Endothelial cell of umbilical vein (primary cell): ENCODE results near the gene ACOX3. TPM values are rescaled to one million over a fixed set of nuclear protein-coding genes. Genes with fewer than 3 reads are reported as not detected.

Experiments
- BruUV-seq: library from RNA; stranded (reverse); fragments of 400-500 nt; replicated peaks from 2 replicates; lab custom pipeline; 2021; lab: Mats Ljungman, UMichigan
- CTCF ChIA-PET: fragments of 300-600, 350-600 bp; sonication (Branson Sonifier 250); formaldehyde crosslinking; loops from one replicate; lab custom pipeline; 2021; ENCODE audit warnings: antibody characterized with exemption, inconsistent platforms; lab: Charles Lee
- POLR2A ChIA-PET: fragments of 300-600, 350-600 bp; sonication (Branson Sonifier 250); formaldehyde crosslinking; loops from one replicate; lab custom pipeline; 2021; ENCODE audit warnings: antibody characterized with exemption, inconsistent platforms; lab: Charles Lee
- DNase-seq: peaks from one replicate; pipeline ENCODE4 v3.0.0-alpha.2; 2011; ENCODE audit warnings: low read depth, low spot score
- FAIRE-seq: peaks from 2 replicates; lab custom pipeline; 2011; peaks lifted over from hg19 to GRCh38; lab: Jason Lieb, UNC
- H2AFZ ChIP-seq: 2 replicates; pipeline ENCODE4 v1.6.0; 2012; ENCODE audit warnings: low read depth, low read length, control low read depth, inconsistent platforms
- H3K27ac ChIP-seq: 2 replicates; pipeline ENCODE4 v1.5.1; 2011; ENCODE audit warnings: low read depth, mild to moderate bottlenecking, control low read depth, low read length, moderate library complexity; ENCODE audit not compliant: insufficient read depth
- H3K27me3 ChIP-seq, 2 experiments: 2 replicates each; pipeline versions ENCODE4 v1.6.0 to v1.6.1; 2011; ENCODE audit warnings: low read length in 2 of 2, mixed read lengths in 1 of 2; ENCODE audit not compliant: control insufficient read depth in 2 of 2, insufficient read depth in 2 of 2
- H3K36me3 ChIP-seq, 2 experiments: 2 replicates in 1 of 2; 3 replicates in 1 of 2; pipeline ENCODE4 v1.5.1; 2011; ENCODE audit warnings: low read length in 2 of 2, mild to moderate bottlenecking in 1 of 2, moderate library complexity in 1 of 2; ENCODE audit not compliant: control insufficient read depth in 2 of 2, insufficient read depth in 2 of 2; ENCODE audit errors: extremely low read depth in 1 of 2
- H3K4me1 ChIP-seq: 3 replicates; pipeline ENCODE4 v1.5.1; 2011; ENCODE audit warnings: mild to moderate bottlenecking, low read length; ENCODE audit not compliant: control insufficient read depth, insufficient read depth; ENCODE audit errors: extremely low read depth
- H3K4me2 ChIP-seq: 2 replicates; pipeline ENCODE4 v1.6.1; 2011; ENCODE audit warnings: low read length, control low read depth, mixed read lengths; ENCODE audit not compliant: insufficient read depth
- H3K4me3 ChIP-seq, 3 experiments: fragments of 200-600 bp in 1 of 3; sonication (generic), shearing (Covaris generic) in 1 of 3; replicated peaks in 1 of 3; 2 replicates each; pipeline ENCODE4 v1.5.1; 2011 to 2016; ENCODE audit warnings: control low read depth in 3 of 3, low read length in 3 of 3, mild to moderate bottlenecking in 2 of 3, inconsistent platforms in 1 of 3, low read depth in 1 of 3, moderate library complexity in 1 of 3; ENCODE audit not compliant: insufficient read depth in 1 of 3
- H3K79me2 ChIP-seq: 2 replicates; pipeline ENCODE4 v1.6.0; 2012; ENCODE audit warnings: low read length, inconsistent platforms; ENCODE audit not compliant: control insufficient read depth, insufficient read depth
- H3K9ac ChIP-seq: replicated peaks from 2 replicates; pipeline ENCODE3; 2011; ENCODE audit warnings: low read length, control low read depth; ENCODE audit not compliant: insufficient read depth; ENCODE audit errors: extremely low read depth
- H3K9me1 ChIP-seq: replicated peaks from 3 replicates; pipeline ENCODE4 v1.6.0; 2011; ENCODE audit warnings: mild to moderate bottlenecking, low read length; ENCODE audit not compliant: control insufficient read depth, insufficient read depth; ENCODE audit errors: extremely low read depth
- H3K9me3 ChIP-seq: replicated peaks from 2 replicates; pipeline ENCODE4 v1.5.1; 2012; ENCODE audit warnings: low read length, inconsistent platforms; ENCODE audit not compliant: control insufficient read depth, insufficient read depth
- H4K20me1 ChIP-seq: replicated peaks from 2 replicates; pipeline ENCODE3; 2011; ENCODE audit warnings: mild to moderate bottlenecking, low read length; ENCODE audit not compliant: control insufficient read depth, insufficient read depth; ENCODE audit errors: extremely low read depth
- CTCF ChIP-seq, 2 donors: IDR thresholded peaks; 1 replicate in 1 of 2; 2 replicates in 1 of 2; pipeline ENCODE4 v1.5.1; 2011; ENCODE audit warnings: low read length in 2 of 2, mild to moderate bottlenecking in 2 of 2, moderate library complexity in 2 of 2, control low read depth in 1 of 2, inconsistent platforms in 1 of 2, low read depth in 1 of 2; ENCODE audit not compliant: insufficient read depth in 1 of 2; ENCODE audit errors: extremely low read depth in 1 of 2
- EZH2 ChIP-seq: IDR thresholded peaks from 2 replicates; pipeline ENCODE4 v1.6.1; 2012; ENCODE audit warnings: borderline replicate concordance, low read depth, mild to moderate bottlenecking, moderate library complexity, low read length, inconsistent platforms; ENCODE audit not compliant: severe bottlenecking
- FOS ChIP-seq: IDR thresholded peaks from 2 replicates; pipeline ENCODE4 v1.6.1; 2011; ENCODE audit warnings: mild to moderate bottlenecking, low read length, moderate library complexity, borderline replicate concordance; ENCODE audit not compliant: insufficient read depth
- GATA2 ChIP-seq: IDR thresholded peaks from 2 replicates; pipeline ENCODE4 v1.7.0; 2011; ENCODE audit warnings: low read depth, mild to moderate bottlenecking, moderate library complexity, mixed read lengths, low read length; ENCODE audit not compliant: insufficient read length, insufficient read depth
- JUN ChIP-seq: IDR thresholded peaks from 2 replicates; pipeline ENCODE4 v1.6.1; 2011; ENCODE audit warnings: borderline replicate concordance, low read depth; ENCODE audit not compliant: insufficient read length, insufficient read depth
- MYC ChIP-seq: IDR thresholded peaks from one replicate; pipeline ENCODE4 v1.6.1; 2011; ENCODE audit warnings: mild to moderate bottlenecking, low read depth, low read length
- POLR2A ChIP-seq: IDR thresholded peaks from 2 replicates; pipeline ENCODE4 v1.6.1; 2012; ENCODE audit warnings: low read depth, mild to moderate bottlenecking, control low read depth, low read length
- POLR2AphosphoS5 ChIP-seq: IDR thresholded peaks from 2 replicates; pipeline ENCODE4 v1.6.1; 2012; ENCODE audit warnings: low read depth, mild to moderate bottlenecking, control low read depth, low read length, moderate library complexity; ENCODE audit not compliant: insufficient read depth
- dilution Hi-C: fragments of 300-500 bp; cut with MboI; formaldehyde crosslinking; loops from one replicate; pipeline ENCODE4 v1.15.0; 2019; ENCODE audit warnings: low sequenced_read_pairs; ENCODE audit not compliant: extremely low pct_ligation_motif_present
- intact Hi-C: fragments of 100-400 bp; cut with micrococcal nuclease; formaldehyde crosslinking; loops from one replicate; pipeline ENCODE4 v1.10.0; 2022
- polyA plus RNA-seq, 4 experiments: library from polyadenylated mRNA; depleted of rRNA in 3 of 4; stranded (reverse) in 3 of 4; unstranded in 1 of 4; fragments of >200 nt; gene quantifications; 2 replicates each; pipeline versions ENCODE4 v1.2.1 to v1.2.3, GENCODE V29; 2011 to 2012; ENCODE audit warnings: missing spikeins in 1 of 4
- total RNA-seq: library from RNA; stranded (reverse); gene quantifications from 2 replicates; pipeline ENCODE4 v1.2.3, GENCODE V29; 2021
- TF ChIP-seq, protein P1 (sequence below): IDR thresholded peaks from 2 replicates; pipeline ENCODE4 v1.6.1; 2011; ENCODE audit not compliant: insufficient read depth, insufficient read length

ACOX3 gene
- total and polyA plus RNA-seq, 2 donors (not counting 3 experiments of a cell fraction or from before 2014, with no cell fraction given): 13.0 to 26.3 TPM

DNA sequence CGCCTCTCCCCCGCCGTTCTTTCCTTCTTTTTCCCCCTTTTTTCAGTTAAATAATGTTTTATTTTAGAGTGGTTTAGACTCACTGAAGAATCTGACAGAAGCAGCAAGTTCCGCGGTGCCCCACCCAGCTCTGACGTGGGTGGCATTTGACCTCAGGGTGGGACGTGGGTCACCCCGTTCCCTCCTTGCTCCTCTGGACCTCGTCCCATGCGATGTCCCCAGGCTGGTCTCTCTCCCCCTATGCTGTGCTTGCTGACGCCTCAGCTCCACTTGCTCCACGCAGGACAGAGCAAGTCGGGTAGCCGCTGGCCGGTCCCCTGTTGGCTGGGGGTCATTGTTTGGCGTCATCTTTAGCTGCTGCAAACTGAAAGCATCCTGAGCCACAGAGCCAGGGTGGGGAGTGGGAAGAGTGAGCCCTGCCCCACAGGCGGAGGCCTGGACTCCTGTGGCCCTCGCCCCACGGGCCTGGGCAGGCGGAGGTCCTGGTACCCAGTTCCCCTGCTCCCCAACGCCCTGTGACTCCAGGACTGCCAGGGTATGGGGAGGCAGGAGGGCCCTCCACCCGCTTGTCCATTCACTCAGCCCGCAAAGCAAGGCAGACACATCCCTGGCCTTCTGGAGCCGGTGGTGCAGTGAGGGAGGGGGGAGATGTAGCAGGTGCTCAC lies 30.8 kb upstream of the ACOX3 start:
- no peak overlapping the region for H3K27ac ChIP-seq
- H3K4me3 ChIP-seq: no peak overlapping the region
- no peak for FAIRE-seq
- no peaks in the 10 kb centered on the region for H3K4me1 ChIP-seq
- H3K9me3 ChIP-seq: no peaks in the 10 kb centered on the region
- BruUV-seq: no TSS peak
- no peak overlapping the region for H3K9ac ChIP-seq
- ChIA-PET CTCF (no interaction called here), POLR2A (no interaction called here)
- no peaks in the 10 kb centered on the region for H4K20me1 ChIP-seq
- H3K36me3 ChIP-seq: peaks cover 2 to 18% of the 10 kb centered on the region in 2 experiments
- no peaks in the 10 kb centered on the region for H3K79me2 ChIP-seq
- intact Hi-C loops (no loop called here), dilution Hi-C loops (no loop called here)
- no peak overlapping the region for H2AFZ ChIP-seq
- no peak overlapping the region for H3K4me2 ChIP-seq
- no peaks in the 10 kb centered on the region for H3K9me1 ChIP-seq
- no peak for DNase-seq
- no peak for TF ChIP-seq FOS
- no peaks in the 10 kb centered on the region for H3K27me3 ChIP-seq

- CTCF ChIA-PET: interaction anchor here (0.9 kb wide), 1 partner anchor 124 kb away, joined by 4 read pairs; no protein-coding TSS in a partner anchor
Observed at GRCh38 chr4:8470451-8471024, 30.0 kb upstream of the ACOX3 start.

More at GRCh38 chr4:8470451-8471024, 30.0 kb upstream of the ACOX3 start:
- DNase-seq (no peak), FAIRE-seq (no peak)
- H4K20me1 ChIP-seq: no peaks in the 10 kb centered on the region
- H3K4me3 ChIP-seq: no peak overlapping the region
- dilution Hi-C loops (no loop called here), intact Hi-C loops (no loop called here)
- no peaks in the 10 kb centered on the region for H3K4me1 ChIP-seq
- H3K27ac ChIP-seq: no peak overlapping the region
- no peaks in the 10 kb centered on the region for H3K9me3 ChIP-seq
- no peak overlapping the region for H3K4me2 ChIP-seq
- no peaks in the 10 kb centered on the region for H3K9me1 ChIP-seq
- no peak for TF ChIP-seq FOS
- no peak for TF ChIP-seq POLR2AphosphoS5
- no peak for TF ChIP-seq CTCF (IDR thresholded peaks at IDR 0.05; ENCODE audit: extremely low read depth in 1 of 2, insufficient read depth in 1 of 2, low read depth in 1 of 2, low read length in 2 of 2)
- no peak for TF ChIP-seq JUN
- no peak for TF ChIP-seq GATA2
- TF ChIP-seq EZH2: no peak
- TF ChIP-seq, protein P1, sequence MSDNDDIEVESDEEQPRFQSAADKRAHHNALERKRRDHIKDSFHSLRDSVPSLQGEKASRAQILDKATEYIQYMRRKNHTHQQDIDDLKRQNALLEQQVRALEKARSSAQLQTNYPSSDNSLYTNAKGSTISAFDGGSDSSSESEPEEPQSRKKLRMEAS: no peak
- TF ChIP-seq MYC: no peak
- TF ChIP-seq POLR2A: no peak
- no peak overlapping the region for H3K9ac ChIP-seq
- no TSS peak for BruUV-seq
- H3K36me3 ChIP-seq: peaks cover 4 to 17% of the 10 kb centered on the region in 2 experiments
- no peaks in the 10 kb centered on the region for H3K27me3 ChIP-seq
- H3K79me2 ChIP-seq: no peaks in the 10 kb centered on the region
- POLR2A ChIA-PET: no interaction called here
- H2AFZ ChIP-seq: no peak overlapping the region
